K562 (cell line): ENCODE measurements around the gene TCEANC2. TPM values are rescaled to one million over a fixed set of nuclear protein-coding genes. Genes with fewer than 3 reads are reported as not detected.
A peak's percentile ranks its signal among the peaks of the same experiment; 100 is the strongest.

Experiments
- ATAC-seq: fragments of 200-7000 bp; cut with Tn5 transposase; 3 replicates; pipeline ENCODE4 v1.9.1; 2020; ENCODE audit warnings: moderate library complexity
- BruUV-seq: library from RNA; stranded (reverse); fragments of 400-500 nt; replicated peaks from 2 replicates; lab custom pipeline; 2021; lab: Mats Ljungman, UMichigan
- CTCF ChIA-PET: fragments of 300-600 bp; formaldehyde crosslinking; extraction: SDS; loops from one replicate; lab custom pipeline; 2021; ENCODE audit warnings: low intra/inter-chr PET ratio; lab: Yijun Ruan, JAX
- POLR2A ChIA-PET: fragments of 300-600, 350-650 bp; sonication (Branson Sonifier 250); formaldehyde crosslinking; extraction: SDS; loops from one replicate; lab custom pipeline; 2021; ENCODE audit warnings: antibody characterized with exemption, inconsistent platforms; lab: Yijun Ruan, JAX
- DNase-seq, 4 experiments: peaks; one replicate each; pipeline versions ENCODE4 v3.0.0 to v3.0.0-alpha.2; 2011 to 2018; ENCODE audit warnings: low spot score in 3 of 4, mixed read lengths in 3 of 4; ENCODE audit errors: extremely low read depth in 1 of 4
- FAIRE-seq: peaks from 2 replicates; lab custom pipeline; 2011; peaks lifted over from hg19 to GRCh38; lab: Jason Lieb, UNC
- H2AFZ ChIP-seq: 2 replicates; pipeline ENCODE4 v1.6.0; 2011; ENCODE audit warnings: low read depth, low read length, control low read depth, inconsistent platforms
- H3K27ac ChIP-seq: fragments of 200-600 bp; 3 replicates; pipeline ENCODE4 v1.8.0; 2011; ENCODE audit warnings: low read depth, mild to moderate bottlenecking, control low read depth, inconsistent platforms, low read length, moderate library complexity, mixed read lengths; ENCODE audit errors: extremely low read depth
- H3K27me3 ChIP-seq, 2 experiments: fragments of 300-600 bp in 1 of 2; 2 replicates in 1 of 2; 3 replicates in 1 of 2; pipeline versions ENCODE4 v1.6.0 to v1.8.0; 2011; ENCODE audit warnings: inconsistent platforms in 2 of 2, low read length in 2 of 2, mild to moderate bottlenecking in 1 of 2, mixed read lengths in 1 of 2, moderate library complexity in 1 of 2; ENCODE audit not compliant: control insufficient read depth in 2 of 2, insufficient read depth in 2 of 2
- H3K36me3 ChIP-seq: fragments of 300-600 bp; 3 replicates; pipeline ENCODE4 v1.8.0; 2011; ENCODE audit warnings: mild to moderate bottlenecking, low read length, inconsistent platforms; ENCODE audit not compliant: control insufficient read depth, insufficient read depth
- H3K4me1 ChIP-seq, 2 experiments: fragments of 200-600 bp in 1 of 2; replicated peaks in 1 of 2; 2 replicates in 1 of 2; 3 replicates in 1 of 2; pipeline versions ENCODE4 v1.5.1 to v1.8.0; 2011; ENCODE audit warnings: inconsistent platforms in 2 of 2, low read length in 2 of 2, mild to moderate bottlenecking in 1 of 2, mixed read lengths in 1 of 2, moderate library complexity in 1 of 2; ENCODE audit not compliant: control insufficient read depth in 2 of 2, insufficient read depth in 2 of 2
- H3K4me2 ChIP-seq: 2 replicates; pipeline ENCODE4 v1.6.1; 2011; ENCODE audit warnings: low read length, control low read depth, inconsistent platforms, mixed read lengths; ENCODE audit not compliant: insufficient read depth
- H3K4me3 ChIP-seq: fragments of 200-600 bp; sonication (generic), shearing (Covaris generic); 2 replicates; pipeline ENCODE4 v1.5.1; 2016; ENCODE audit warnings: control low read depth, inconsistent platforms
- H3K79me2 ChIP-seq: fragments of 200-600 bp; 3 replicates; pipeline ENCODE4 v1.8.0; 2011; ENCODE audit warnings: low read length, inconsistent platforms; ENCODE audit not compliant: control insufficient read depth, insufficient read depth
- H3K9ac ChIP-seq, 2 experiments: 2 replicates each; pipeline versions ENCODE4 v1.6.0 to v1.6.1; 2011; ENCODE audit warnings: low read depth in 2 of 2, low read length in 2 of 2, control low read depth in 1 of 2, inconsistent platforms in 1 of 2, mild to moderate bottlenecking in 1 of 2, mixed read lengths in 1 of 2; ENCODE audit not compliant: insufficient read depth in 1 of 2
- H3K9me1 ChIP-seq: one replicate; pipeline ENCODE4 v1.6.0; 2011; ENCODE audit warnings: inconsistent platforms, mild to moderate bottlenecking, low read length, moderate library complexity; ENCODE audit not compliant: control insufficient read depth, insufficient read depth
- H3K9me3 ChIP-seq: replicated peaks from 2 replicates; pipeline ENCODE4 v1.5.1; 2011; ENCODE audit warnings: low read depth, low read length, inconsistent platforms; ENCODE audit not compliant: control insufficient read depth, insufficient read depth
- H4K20me1 ChIP-seq: replicated peaks from 2 replicates; pipeline ENCODE4 v1.6.1; 2011; ENCODE audit warnings: low read length, inconsistent platforms, mixed read lengths; ENCODE audit not compliant: control insufficient read depth, insufficient read depth
- CBX1 ChIP-seq: sonication (generic); IDR thresholded peaks from 2 replicates; pipeline ENCODE4 v1.6.1; 2016; ENCODE audit warnings: antibody characterized with exemption, low read depth, mild to moderate bottlenecking
- EGR1 ChIP-seq: fragments of 450-650 bp; conservative IDR thresholded peaks from 2 replicates; pipeline ENCODE4 v1.6.1; 2017; ENCODE audit warnings: mild to moderate bottlenecking
- ELF4 ChIP-seq: fragments of 450-650 bp; formaldehyde crosslinking; IDR thresholded peaks from 2 replicates; pipeline ENCODE4 v1.4.0; 2022; ENCODE audit warnings: missing genetic modification characterization
- FOXA3 ChIP-seq, 2 experiments: fragments of 450-650 bp in 1 of 2; sonication (generic) in 1 of 2; formaldehyde crosslinking; IDR thresholded peaks in 1 of 2; conservative IDR thresholded peaks in 1 of 2; 2 replicates each; pipeline versions ENCODE4 v1.4.0 to v1.8.0; 2020 to 2022; ENCODE audit warnings: mild to moderate bottlenecking in 2 of 2, missing genetic modification reagents in 1 of 2
- MTA1 ChIP-seq: fragments of 450-650 bp; IDR thresholded peaks from 2 replicates; pipeline ENCODE4 v1.6.1; 2017; ENCODE audit warnings: borderline replicate concordance
- USF1 ChIP-seq: sonication (generic); formaldehyde crosslinking; IDR thresholded peaks from 2 replicates; pipeline ENCODE4 v1.9.0; 2022; ENCODE audit warnings: mild to moderate bottlenecking, missing genetic modification reagents
- ZNF609 ChIP-seq: sonication (generic); formaldehyde crosslinking; IDR thresholded peaks from 2 replicates; pipeline ENCODE4 v1.8.1; 2023; ENCODE audit warnings: missing genetic modification reagents, mild to moderate bottlenecking, borderline replicate concordance
- WGBS: fragments of 100-300 bp; shearing (Covaris generic); methylation state at CpG from one replicate; pipeline ENCODE4 v1.1.6; 2016; ENCODE audit warnings: low coverage, mixed read lengths; ENCODE audit not compliant: insufficient coverage; ENCODE audit errors: missing lambda C conversion rate; 5-methylcytosine and 5-hydroxymethylcytosine counted together
- in situ Hi-C: fragments of 300-500 bp; cut with MboI; formaldehyde crosslinking; loops from 4 replicates; pipeline ENCODE4 v1.15.0; 2018; ENCODE audit warnings: inconsistent platforms, mixed read lengths
- intact Hi-C: fragments of 100-400 bp; cut with micrococcal nuclease; formaldehyde crosslinking; loops from 2 replicates; pipeline ENCODE4 v1.14.2; 2022
- polyA plus RNA-seq, 8 experiments: library from polyadenylated mRNA; depleted of rRNA in 4 of 8; stranded (reverse) in 5 of 8; unstranded in 3 of 8; fragments of >200 nt; fragmentation: Nextera tagmentation in 2 of 8; fragmentation: Illumina TruSeq in 1 of 8; extraction: Ambion mirVana in 2 of 8; extraction: Trizol in 1 of 8; gene quantifications; 2 replicates each; pipeline versions ENCODE4 v1.2.1 to v1.2.3, GENCODE V29; 2011 to 2014; ENCODE audit warnings: inconsistent platforms in 1 of 8, missing spikeins in 1 of 8
- total RNA-seq, 7 experiments: library from RNA; depleted of rRNA in 6 of 7; stranded (reverse); fragments of >200 nt in 6 of 7; fragmentation: Illumina TruSeq in 2 of 7; extraction: Trizol in 2 of 7; gene quantifications; 2 replicates each; pipeline versions ENCODE4 v1.2.1 to v1.2.3, GENCODE V29; 2011 to 2021; ENCODE audit warnings: low replicate concordance in 1 of 7
- TF ChIP-seq, protein P1 (sequence below), 3 experiments: IDR thresholded peaks in 2 of 3; conservative IDR thresholded peaks in 1 of 3; 2 replicates each; pipeline ENCODE4 v1.5.1; 2011 to 2012; ENCODE audit warnings: low read length in 3 of 3, mild to moderate bottlenecking in 3 of 3, control low read depth in 2 of 3, improper control_type of control experiment in 1 of 3, inconsistent platforms in 1 of 3, low read depth in 1 of 3, mixed read lengths in 1 of 3, moderate library complexity in 1 of 3; ENCODE audit not compliant: insufficient read depth in 2 of 3

TCEANC2 gene
- total and polyA plus RNA-seq, 9 of the 15 experiments (the other 6 are each of a cell fraction or from before 2014, with no cell fraction given), result 3.3 to 10.2 (median 7.0) TPM

DNA sequence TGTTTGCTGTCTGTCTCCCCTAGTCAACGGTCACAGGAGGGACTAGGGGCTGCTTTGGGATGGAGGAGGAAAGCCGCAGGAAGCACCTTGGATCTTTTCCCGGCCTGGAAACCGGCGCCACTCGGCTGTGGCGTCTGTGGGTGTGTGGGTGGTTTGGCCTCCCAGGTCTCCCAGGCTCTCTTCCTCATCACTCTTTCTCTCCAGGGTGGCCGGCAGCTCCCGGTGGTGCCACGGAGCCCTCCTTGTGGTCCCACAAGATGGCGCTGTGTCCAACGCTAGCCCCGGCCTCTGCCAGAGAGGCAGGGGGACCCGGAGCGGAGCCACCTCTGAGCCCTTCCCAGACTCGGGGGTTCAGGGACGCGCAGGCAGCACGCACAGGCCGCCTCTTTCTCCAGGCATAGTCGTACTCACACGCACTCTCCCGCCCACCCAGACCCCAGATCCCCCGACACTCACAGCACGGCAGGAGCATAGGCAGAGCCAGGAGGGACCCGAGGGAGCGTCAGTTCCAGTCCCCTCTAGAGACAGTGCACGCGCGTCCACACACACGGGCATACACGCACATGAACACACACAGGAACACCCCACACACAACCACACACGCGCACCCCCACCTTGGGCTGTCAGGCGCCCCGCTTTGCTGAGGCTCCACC, 68.2 kb downstream of the TCEANC2 start (continued):
- no peak for TF ChIP-seq ZNF609 (CRISPR knock-in tag)

DNA sequence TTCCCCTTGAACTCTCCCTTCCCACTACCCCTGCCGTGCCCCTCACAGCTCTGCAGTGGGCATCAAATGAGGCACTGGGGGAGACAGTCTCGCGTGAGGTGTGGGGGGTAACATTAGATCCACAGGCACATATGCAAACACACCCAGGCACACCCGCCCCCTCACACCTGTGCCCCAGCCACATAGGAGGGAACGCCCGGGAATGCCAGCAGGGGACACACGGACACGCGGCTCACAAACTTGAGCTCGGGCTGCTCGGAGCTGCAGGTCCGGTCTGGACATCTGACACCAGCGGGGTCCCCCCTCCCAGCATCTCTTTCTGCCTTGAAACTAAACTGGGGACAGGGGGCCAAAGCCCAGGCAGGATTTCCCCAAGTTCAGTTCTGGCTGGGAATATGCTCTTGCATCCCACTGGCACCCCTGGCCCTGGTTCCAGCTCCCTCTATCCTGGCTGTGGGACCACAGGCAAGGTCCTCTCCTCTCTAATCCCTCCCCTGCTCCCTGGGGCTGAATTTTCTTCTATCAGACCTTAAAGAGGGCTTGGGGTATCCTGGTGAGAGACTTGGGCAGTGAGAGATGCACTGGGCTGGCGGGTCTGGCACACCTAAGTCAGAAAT, 68.8 kb downstream of the TCEANC2 start:
- DNase-seq, result peak in 2 of 4 experiments; percentile 47
- ChIA-PET CTCF (interaction anchor here (0.6 to 1.2 kb wide), 4 partner anchors 365 to 688 kb away, joined by 3 read pairs; no protein-coding TSS in a partner anchor), POLR2A (interaction anchor here (0.6 to 1.0 kb wide), 4 partner anchors 11 to 685 kb away, joined by 3 to 4 read pairs (median 4); no protein-coding TSS in a partner anchor)
- no TSS peak for BruUV-seq
- no peak overlapping the region for H3K27ac ChIP-seq
- peak overlapping the region; percentile 8 to 81; a peak in 3 of 4 replicates for H3K9ac ChIP-seq
- no peaks in the 10 kb centered on the region; the same call in 2 of the 3 replicates for H3K36me3 ChIP-seq
- 8% methylated on average over 14 of the region's 14 CpGs for WGBS
- in situ Hi-C loops, result loop anchor here (5.0 kb wide), 1 partner anchor 375 kb away; no protein-coding TSS in a partner anchor
- FAIRE-seq, result no peak
- peaks cover 7 to 21% of the 10 kb centered on the region in 2 experiments; a peak in 4 of 5 replicates for H3K4me1 ChIP-seq
- 0 out of 2 replicates have a peak, but pooled peaks cover 3% of the 10 kb centered on the region for H3K9me3 ChIP-seq
- peak overlapping the region; percentile 17; the same call in 1 of the 2 replicates for H3K4me3 ChIP-seq
- intact Hi-C loops, result loop anchor here (5.0 to 10.0 kb wide), 4 partner anchors 45 to 543 kb away; partner anchors contain the start of genes CYB5RL and MRPL37
- H3K9me1 ChIP-seq, result no peaks in the 10 kb centered on the region
- H3K4me2 ChIP-seq, result peak overlapping the region; percentile 76
- no peak for ATAC-seq
- H3K79me2 ChIP-seq, result no peaks in the 10 kb centered on the region
- H4K20me1 ChIP-seq, result no peaks in the 10 kb centered on the region
- H2AFZ ChIP-seq, result peak overlapping the region; percentile 88
- peaks cover 3 to 18% of the 10 kb centered on the region in 2 experiments; a peak in 3 of 5 replicates for H3K27me3 ChIP-seq
- peak; percentile 38; the same call in 1 of the 2 replicates for TF ChIP-seq USF1 (CRISPR knock-in tag)
- no peak for TF ChIP-seq MTA1
- 0 out of 4 replicates have a peak, but pooled peaks of 1 of the 2 experiments have one; percentile 1 for TF ChIP-seq FOXA3 (CRISPR knock-in tag; conservative IDR thresholded peaks at IDR 0.05 in 1 of 2, IDR thresholded peaks at IDR 0.05 in 1 of 2)
- TF ChIP-seq EGR1, result peak; percentile 44
- no peak for TF ChIP-seq CBX1
- TF ChIP-seq, protein P1, sequence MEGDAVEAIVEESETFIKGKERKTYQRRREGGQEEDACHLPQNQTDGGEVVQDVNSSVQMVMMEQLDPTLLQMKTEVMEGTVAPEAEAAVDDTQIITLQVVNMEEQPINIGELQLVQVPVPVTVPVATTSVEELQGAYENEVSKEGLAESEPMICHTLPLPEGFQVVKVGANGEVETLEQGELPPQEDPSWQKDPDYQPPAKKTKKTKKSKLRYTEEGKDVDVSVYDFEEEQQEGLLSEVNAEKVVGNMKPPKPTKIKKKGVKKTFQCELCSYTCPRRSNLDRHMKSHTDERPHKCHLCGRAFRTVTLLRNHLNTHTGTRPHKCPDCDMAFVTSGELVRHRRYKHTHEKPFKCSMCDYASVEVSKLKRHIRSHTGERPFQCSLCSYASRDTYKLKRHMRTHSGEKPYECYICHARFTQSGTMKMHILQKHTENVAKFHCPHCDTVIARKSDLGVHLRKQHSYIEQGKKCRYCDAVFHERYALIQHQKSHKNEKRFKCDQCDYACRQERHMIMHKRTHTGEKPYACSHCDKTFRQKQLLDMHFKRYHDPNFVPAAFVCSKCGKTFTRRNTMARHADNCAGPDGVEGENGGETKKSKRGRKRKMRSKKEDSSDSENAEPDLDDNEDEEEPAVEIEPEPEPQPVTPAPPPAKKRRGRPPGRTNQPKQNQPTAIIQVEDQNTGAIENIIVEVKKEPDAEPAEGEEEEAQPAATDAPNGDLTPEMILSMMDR (IDR thresholded peaks at IDR 0.05 in 2 of 3, conservative IDR thresholded peaks at IDR 0.05 in 1 of 3; ENCODE audit: insufficient read depth in 2 of 3, low read depth in 1 of 3, low read length in 3 of 3), result 0 out of 6 replicates have a peak, but pooled peaks of 1 of the 3 experiments have one; percentile 6
- TF ChIP-seq ELF4 (CRISPR knock-in tag), result peak; percentile 37; the same call in 1 of the 2 replicates
